GM19351 (cell line): Measurements from ENCODE around the gene TOR3A.
"Not testable (repeated sequence)": the region's sequence is repeated elsewhere in the genome, so short reads cannot be mapped to it uniquely, and the experiment has no call there.

Experiments used
- ATAC-seq: cut with Tn5 transposase; IDR thresholded peaks from one replicate; pipeline ENCODE4 v1.9.1; 2021; ENCODE audit warnings: mild to moderate bottlenecking, moderate library complexity; ENCODE audit not compliant: unreplicated experiment

Gene TOR3A

DNA sequence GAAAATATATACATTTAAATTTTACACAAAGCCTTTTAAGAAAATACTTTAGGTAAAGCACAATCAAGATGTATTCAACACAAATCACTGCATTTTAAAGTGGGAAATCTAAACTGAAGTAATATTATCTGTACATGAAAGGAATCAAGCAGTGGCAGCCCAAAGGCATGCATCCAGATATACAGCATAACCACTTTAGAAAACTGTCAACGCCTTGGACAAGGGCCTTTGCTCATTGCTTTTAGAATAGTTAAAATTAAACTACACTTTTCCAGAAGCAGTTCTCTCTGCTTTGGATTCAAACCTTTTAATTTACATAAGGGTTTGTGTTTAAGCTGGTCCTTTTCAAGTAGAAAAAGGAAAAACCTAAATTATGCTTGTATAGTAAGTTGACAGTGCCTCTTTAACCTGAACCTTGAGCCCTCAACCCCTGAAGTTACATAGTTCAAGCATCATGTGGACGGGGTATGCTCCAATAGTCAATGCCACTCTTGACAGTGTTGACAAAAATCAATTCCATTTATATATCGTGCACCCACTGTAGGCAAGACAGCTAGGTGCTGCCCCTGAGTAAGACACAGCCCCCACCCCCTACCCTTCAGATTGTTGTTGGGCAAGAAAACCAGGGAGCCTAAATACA, 22.9 kb downstream of the TOR3A start:
- ATAC-seq, result no peak

DNA sequence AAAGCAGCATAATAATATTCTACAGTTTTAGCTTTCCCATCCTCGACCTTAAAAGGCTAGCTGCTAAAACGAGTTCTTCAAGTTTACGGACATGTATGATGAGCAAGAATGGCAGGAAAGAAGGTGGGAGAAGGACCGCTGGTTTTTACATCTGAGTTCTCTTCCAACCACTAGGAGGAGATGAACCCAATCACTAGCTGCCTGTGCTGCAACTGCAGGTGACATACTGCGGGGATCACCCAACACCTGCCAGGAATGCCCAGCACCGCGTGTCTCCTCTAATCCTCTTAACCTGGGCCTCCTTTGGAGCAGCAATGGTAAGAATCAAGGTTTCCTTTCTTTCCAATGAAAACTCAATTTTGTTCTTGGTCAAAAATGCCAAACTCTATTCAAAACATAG, 23.5 kb downstream of the TOR3A start:
- no peak for ATAC-seq

DNA sequence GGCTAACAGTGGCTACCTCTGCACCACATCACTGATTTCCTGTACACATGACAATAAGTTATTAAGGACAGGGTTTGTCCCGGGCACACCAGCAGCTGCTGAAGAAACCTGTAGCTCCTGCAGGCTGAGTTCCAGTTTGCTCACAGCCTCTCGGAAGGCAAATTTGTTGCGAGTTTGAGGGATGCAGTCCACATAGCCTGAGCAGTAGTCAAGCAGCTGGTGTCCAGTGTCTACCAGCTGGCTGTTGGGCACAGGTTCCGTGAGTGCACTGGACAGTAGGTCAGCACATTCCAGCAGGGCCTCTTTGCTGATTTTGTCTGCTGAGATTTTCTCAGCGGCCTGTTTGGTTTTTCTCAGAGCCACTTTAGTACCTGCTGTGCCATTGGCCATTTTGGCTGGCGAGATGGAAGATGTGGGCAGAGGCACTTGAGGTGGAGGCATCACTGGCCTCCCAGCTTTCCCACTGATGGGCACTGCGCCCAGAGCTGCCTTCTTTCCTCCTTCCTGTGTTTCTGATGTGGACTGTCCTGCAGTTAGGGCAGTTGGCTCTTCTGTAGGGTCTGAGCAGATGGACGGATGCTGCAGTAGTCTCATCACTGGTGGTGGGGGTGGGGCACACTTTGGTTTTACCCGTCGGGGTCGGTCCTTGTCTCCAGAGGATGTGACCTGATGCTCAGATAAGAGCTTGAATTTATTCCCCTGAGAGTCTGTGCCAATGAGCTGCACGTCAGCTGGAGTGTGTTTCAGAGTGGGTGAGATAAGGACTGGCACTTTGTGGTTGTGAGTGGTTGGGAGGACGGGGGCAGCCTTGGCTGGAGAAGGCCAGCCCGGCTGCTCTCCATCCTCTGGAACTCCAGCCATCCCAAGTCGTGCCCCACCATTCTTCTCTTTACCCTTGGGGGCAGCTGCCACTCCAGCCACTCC, 26.1 kb downstream of the TOR3A start:
- ATAC-seq, result no peak

DNA sequence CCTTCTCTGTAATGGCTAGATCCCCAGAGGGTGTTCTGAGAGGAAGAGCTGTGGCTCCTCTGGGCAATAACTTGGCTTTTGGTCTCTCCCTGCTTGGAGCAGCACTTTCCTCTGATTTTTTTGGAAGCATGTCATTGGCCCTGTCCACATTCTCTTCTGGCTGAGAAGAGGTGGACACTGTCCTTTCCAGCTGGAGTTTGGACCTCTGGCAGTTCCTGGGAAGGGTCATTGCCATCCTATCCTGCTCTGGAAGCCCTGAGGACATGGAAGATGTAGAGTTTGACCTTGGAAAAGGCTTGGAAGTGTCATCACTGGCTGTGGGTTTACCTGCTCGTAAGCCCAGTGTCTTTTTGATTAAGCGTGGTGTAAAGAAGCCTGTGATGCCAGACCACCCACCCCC, 26.8 kb downstream of the TOR3A start:
- no peak for ATAC-seq

DNA sequence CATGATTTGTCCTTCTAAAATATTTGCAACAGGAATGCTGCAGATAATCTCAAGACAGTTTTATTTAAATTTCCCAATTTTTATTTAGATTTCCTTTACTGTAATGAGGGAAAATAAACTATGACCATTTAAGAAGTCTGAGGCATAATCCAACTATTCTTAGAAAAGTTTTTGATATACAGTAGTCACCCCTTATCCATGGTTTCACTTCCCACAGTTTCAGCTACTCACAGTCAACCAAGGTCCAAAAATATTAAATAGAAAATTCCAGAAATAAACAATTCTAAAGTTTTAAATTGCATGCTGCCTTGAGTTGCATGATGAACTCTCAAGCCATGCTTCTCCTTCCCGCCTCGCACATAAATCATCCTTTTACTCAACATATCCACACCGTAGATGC, 33.3 kb downstream of the TOR3A start:
- no peak for ATAC-seq

DNA sequence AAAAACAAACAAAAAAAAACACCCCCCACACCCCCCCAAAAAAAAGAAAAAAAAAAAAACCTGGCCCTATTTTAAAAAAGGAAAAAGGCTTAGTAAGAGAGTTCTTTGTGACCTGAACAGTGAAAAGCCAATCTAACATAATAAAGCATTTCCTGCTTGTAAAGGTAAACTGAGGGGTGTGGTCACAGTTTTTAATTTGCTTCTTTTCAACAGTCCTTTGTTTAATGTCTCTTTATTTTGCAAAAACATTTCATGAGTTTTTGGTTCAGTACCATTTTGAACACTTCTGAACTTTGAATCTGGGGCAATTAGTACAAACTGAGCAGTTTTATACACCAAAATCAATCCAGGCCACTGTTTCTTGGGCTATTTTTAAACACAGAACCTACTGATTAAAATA, 37.6 kb downstream of the TOR3A start:
- ATAC-seq, result no peak

DNA sequence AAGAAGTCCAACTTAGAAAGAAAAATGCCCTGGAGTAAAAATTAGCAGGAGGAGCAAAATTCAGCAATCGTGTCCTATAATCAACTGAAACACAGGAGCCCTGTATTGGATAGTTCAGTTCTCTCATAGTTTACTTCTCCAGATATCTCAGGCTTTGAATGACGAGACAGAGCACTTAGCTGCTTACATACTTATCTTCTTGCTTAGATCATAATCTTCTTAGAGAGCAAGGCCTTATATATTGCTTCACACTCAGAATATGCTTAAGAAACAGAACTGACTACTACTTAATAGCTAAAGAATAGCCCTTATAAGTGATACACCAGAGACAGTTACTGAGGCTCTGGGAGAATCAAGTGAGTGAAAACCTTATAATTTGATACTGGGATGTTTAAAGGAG, 38.9 kb downstream of the TOR3A start:
- no peak for ATAC-seq

DNA sequence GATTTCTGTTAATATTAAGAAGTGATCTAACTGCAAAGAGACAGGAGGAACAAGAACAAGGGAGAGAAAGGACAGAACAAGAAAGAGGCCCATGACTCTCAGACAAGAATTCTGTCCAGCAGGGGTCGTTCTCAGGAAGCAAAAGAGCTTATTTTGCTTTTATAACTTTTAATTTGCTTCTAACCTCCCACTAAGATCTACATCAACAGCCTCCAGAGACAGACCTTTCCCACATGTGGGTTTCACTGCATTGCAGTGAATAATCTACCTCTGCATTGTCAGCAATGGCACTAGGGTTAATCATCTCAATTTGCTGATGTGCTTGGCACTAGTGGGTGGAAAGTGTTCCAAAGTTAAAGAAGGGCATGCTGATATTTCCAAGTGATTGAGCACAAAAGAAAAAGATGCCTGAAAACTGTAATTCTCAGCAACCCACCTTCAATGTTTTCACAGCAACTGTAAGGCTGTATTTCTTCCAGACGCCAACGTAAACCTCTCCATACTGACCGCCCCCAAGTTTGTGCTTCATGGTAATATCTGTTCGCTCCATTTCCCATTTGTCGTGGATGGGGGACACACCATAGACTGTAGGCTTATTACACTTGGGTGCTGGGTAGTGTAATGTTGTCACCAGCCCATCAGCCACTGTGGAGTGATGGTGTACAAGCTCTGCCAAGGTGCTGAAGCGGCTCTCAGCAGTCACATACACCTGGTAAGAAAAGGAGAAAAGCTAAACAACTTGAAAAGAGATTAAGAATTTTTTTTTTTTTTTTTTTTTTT, 39.5 kb downstream of the TOR3A start:
- no peak for ATAC-seq

DNA sequence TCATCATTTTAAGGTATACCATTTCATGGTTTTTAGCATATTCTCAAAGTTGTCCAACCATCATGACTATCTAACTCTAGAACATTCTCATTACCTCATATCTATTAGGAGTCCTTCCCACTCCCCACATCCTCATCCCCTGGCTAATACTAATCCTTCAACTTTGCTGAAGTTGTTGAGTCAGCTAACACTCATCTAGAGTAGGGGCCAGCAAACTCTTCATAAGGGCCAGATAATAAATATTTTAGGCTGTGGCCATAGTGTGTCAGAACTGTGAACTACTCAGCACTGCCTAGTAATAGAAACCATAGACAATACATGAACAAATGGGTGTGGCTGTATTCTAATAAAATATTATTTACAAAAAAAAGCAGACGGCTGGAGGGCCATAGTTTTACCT, 43.0 kb downstream of the TOR3A start:
- ATAC-seq, result no peak

DNA sequence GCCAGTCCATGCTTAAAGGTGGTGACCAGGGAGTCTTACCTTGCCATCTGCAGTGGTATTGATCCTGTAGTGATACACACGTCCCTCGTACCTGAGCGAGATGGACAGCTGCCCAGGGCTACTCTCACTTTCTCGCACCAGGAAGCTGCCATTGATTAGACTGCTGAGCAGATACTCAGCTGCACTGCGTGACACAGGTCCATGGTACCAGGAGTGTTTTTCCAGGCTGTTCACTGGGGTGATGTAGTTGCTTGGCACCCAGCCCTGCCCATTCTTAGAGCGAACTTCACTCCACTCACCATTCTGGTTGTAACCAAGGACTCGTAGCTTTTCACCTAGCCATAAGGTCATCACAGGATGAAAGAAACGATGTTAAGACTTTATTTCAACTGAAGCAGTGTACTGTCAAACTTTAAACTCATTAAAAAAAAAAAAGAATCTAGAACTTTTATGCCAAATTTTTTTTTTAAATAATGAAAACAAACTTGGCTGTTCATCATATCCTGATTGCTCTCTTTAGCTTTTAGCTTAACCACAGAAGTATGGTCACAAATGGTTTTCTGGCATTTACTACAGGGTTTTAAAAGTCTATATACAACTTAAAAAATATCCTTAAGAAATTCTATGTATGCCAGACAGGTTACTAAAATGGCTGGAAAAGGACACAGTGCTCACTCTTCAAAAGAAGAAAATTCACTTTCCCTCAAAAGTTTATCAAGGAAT, 44.6 kb downstream of the TOR3A start:
- ATAC-seq, result no peak

DNA sequence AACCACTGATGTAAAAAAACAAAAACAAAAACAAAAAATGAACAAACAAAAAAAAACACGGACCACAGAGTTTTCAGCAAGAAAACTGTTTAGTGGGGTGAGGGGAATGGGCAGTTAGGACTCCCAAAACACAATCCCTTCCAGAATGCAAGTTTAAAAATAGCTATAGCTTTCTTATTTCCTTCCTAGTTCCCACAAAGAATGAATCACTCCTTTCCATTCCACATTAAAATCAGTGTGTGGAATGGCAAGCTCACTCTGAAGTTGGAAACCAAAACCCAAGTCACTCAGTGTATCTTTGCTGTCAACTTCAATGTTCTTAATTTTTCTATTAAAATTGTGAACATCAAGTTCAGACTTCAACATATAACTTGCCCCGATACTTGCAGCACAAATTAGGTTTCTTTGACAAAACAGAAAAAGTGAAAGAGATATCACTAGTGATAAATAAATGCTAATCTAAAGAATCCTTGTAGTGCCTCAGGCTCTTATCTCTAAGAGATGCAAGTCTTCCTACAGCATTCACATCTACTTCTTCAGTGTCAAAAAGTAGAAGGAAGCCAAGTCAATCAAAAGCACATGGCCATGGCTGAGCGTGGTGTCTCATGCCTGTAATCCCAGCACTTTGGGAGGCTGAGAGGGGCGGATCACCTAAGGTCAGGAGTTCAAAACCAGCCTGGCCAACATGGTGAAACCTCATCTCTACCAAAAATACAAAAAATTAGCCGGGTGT, 45.5 kb downstream of the TOR3A start:
- no peak for ATAC-seq

DNA sequence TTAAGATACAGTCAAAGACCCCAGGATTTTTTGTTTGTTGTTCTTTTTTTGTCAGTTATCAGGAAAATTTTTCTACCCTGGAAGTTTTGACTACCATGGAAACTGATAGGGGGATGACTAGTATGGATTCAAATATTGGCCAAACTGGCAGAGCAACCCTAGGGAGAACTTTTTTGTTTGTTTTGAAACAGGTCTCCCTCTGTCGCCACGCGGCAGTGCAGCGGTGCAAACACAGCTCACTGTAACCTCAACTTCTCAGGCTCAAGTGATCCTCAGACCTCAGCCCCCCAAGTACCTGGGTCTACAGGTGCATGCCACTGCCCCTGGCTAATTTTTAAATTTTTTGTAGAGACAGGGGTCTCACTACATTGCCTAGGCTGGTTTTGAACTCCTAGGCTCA, 46.6 kb downstream of the TOR3A start:
- no peak for ATAC-seq

DNA sequence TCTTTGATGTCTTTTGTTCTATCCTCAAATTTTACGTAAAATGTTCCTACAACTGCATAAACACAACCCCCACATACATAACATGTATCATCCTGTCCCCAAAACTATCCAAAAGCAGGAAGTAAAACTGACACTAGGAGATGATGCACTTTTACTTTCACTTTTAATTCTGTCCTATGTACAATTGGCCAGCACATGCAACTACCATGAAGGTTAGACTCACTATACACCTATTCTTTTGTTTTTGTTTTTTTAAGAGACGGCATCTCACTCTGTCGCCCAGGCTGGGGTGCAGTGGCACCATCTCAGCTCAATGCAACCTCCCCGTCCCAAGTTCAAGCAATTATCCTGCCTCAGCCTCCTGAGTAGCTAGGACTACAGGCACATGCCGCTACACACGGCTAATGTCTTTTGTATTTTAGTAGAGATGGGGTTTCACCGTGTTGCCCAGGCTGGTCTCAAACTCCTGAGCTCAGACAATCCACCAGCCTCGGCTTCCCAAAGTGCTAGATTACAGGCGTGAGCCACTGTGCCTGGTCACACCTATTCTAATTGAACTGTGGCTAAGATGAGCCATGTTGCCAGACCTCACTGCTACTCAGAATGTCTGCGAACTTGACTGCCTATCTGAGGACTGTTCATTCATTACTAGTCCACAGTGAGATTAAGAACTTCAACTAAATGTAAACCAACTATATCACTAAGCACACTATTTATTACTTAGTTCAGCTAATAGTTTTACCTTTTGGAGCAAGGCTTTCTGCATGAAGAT, 48.0 kb downstream of the TOR3A start:
- peak; percentile 99 for ATAC-seq

DNA sequence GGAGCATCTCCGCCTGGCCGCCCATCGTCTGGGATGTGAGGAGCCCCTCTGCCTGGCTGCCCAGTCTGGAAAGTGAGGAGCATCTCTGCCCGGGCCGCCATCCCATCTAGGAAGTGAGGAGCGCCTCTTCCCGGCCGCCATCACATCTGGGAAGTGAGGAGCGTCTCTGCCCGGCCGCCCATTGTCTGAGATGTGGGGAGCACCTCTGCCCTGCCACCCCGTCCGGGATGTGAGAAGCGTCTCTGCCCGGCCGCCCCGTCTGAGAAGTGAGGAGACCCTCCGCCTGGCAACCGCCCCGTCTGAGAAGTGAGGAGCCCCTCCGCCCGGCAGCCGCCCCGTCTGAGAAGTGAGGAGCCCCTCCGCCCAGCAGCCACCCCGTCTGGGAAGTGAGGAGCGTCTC, 53.3 kb downstream of the TOR3A start:
- ATAC-seq, result not testable (repeated sequence)

DNA sequence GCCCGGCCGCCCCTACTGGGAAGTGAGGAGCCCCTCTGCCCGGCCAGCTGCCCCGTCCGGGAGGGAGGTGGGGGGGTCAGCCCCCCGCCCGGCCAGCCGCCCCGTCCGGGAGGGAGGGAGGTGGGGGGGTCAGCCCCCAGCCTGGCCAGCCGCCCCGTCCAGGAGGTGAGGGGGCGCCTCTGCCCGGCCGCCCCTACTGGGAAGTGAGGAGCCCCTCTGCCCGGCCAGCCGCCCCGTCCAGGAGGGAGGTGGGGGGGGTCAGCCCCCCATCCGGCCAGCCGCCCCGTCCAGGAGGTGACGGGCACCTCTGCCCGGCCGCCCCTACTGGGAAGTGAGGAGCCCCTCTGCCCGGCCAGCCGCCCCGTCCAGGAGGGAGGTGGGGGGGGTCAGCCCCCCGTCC, 53.8 kb downstream of the TOR3A start:
- ATAC-seq, result not testable (repeated sequence)

DNA sequence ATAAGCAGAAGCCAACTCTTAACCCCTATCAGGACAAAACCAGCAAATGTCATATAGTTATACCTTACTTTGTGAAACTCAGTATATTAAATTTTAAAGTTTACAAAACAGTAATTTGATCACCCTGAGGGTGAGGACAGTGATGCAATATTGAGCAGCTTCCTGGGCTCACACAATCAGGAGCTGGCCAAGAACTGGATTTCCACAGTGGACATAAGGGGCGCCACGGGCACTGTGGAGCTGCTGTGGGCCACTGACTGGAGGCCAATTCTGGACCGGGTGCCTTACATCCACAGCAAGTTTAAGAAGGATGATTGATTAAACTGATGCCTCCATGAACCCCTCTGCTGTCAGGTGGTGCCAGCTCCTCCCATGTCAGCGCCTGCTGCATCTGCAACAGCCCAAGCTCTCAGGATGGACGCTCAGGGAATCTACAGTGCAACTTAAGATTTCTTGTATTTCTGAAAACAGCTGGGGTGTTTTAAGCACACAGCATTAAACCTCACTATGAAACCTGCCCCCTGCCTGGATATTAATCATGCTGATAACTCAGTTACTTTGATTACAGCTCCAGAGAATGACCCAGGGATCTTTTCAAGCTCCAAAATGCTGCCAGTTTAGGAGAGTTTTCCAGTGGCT, 55.9 kb downstream of the TOR3A start:
- no peak for ATAC-seq

DNA sequence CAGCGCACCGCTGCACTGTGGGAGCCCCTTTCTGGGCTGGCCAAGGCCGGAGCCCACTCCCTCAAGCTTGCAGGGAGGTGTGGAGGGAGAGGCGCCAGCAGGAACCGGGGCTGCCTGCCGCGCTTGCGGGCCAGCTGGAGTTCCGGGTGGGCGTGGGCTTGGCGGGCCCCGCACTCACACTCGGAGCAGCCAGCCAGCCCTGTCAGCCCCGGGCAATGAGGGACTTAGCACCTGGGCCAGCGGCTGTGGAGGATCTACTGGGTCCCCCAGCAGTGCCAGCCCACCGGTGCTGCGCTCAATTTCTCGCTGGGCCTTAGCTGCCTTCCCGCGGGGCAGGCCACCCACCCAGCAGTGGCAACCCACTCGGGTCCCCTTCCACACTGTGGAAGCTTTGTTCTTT, 56.9 kb downstream of the TOR3A start:
- not testable (repeated sequence) for ATAC-seq

DNA sequence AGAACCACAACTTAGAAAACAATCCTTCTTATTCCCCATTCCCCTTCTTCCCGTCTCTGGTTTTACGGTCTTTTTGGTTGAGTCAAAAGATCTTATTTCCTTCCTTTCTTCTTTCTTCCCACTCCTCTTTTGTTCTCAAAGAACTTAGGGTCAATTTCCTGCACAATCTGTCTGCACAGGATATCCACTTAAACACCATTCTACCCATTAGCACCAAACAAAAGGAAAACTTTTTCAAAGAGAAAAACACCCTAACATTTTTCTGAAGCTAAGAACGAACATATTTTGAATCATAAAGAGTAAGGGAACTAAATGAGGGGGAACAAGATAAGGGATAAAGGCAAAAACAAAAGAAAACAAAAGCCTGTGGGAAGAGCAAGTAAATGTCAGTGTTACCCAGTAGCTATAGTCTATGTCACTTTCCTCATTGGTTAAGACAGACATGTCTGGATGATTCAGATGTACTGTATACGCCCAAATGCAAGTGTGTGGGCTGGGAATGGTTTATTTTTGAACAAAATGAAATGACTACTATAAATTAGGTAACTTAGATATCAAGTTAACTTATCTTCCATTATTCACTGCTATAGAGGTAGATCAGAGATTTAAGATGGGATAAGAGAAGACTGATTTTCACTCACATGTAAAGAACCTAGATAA, 59.9 kb downstream of the TOR3A start:
- ATAC-seq, result no peak

DNA sequence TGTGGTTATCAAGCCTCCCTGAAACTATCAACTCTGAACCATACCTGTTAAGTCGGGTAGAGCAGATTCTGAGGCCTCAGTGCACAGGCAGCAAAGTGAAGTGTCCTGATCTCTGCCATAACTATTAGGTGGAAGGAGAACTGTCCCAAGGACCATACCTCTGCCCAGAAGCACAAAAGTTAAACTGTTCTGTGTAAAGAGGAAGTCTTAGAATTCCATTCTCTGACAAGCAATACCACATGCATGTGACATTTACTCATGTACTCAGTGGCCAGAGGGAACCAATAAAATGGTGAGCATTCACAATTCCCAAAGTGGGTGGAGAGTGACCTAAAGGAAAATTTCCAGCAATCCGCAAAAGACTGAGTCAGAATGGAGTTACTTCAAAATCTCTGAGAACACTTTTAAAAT, 61.0 kb downstream of the TOR3A start:
- no peak for ATAC-seq
